IMR-90 (cell line): ENCODE measurements around the gene EEF1G. TPM values are rescaled to one million over a fixed set of nuclear protein-coding genes. Genes with fewer than 3 reads are reported as not detected.

Experiments
- ATAC-seq: fragments of 200-7000 bp; cut with Tn5 transposase; 2 replicates; pipeline ENCODE4 v1.9.1; 2020; ENCODE audit warnings: low read depth, mild to moderate bottlenecking, moderate library complexity
- BruUV-seq: library from RNA; stranded (reverse); fragments of 400-500 nt; replicated peaks from 2 replicates; lab custom pipeline; 2021; lab: Mats Ljungman, UMichigan
- CTCF ChIA-PET: fragments of 300-600 bp; formaldehyde crosslinking; extraction: SDS; loops from one replicate; lab custom pipeline; 2021; ENCODE audit warnings: antibody characterized with exemption; lab: Yijun Ruan, JAX
- POLR2A ChIA-PET: fragments of 300-600 bp; sonication (Branson Sonifier 250); formaldehyde crosslinking; loops from one replicate; lab custom pipeline; 2022; ENCODE audit warnings: antibody characterized with exemption; ENCODE audit not compliant: unreplicated experiment; lab: Charles Lee
- DNase-seq: peaks from one replicate; pipeline ENCODE4 v3.0.0; 2013
- H2AFZ ChIP-seq: replicated peaks from 2 replicates; pipeline ENCODE3; 2013; ENCODE audit warnings: low read length, mild to moderate bottlenecking; ENCODE audit not compliant: poor library complexity
- H2AK5ac ChIP-seq: 2 replicates; pipeline ENCODE4 v1.6.1; 2013; ENCODE audit warnings: low read depth, low read length, inconsistent platforms
- H2AK9ac ChIP-seq: replicated peaks from 2 replicates; pipeline ENCODE3; 2013; ENCODE audit warnings: mild to moderate bottlenecking, low read depth, low read length, moderate library complexity; ENCODE audit not compliant: poor library complexity
- H2BK120ac ChIP-seq: 2 replicates; pipeline ENCODE4 v1.6.1; 2013; ENCODE audit warnings: low read depth, low read length, inconsistent platforms
- H2BK15ac ChIP-seq: 3 replicates; pipeline ENCODE4 v1.6.1; 2013; ENCODE audit warnings: low read depth, low read length, inconsistent platforms
- H2BK20ac ChIP-seq: 2 replicates; pipeline ENCODE4 v1.6.1; 2013; ENCODE audit warnings: low read depth, mild to moderate bottlenecking, inconsistent platforms, low read length, moderate library complexity
- H2BK5ac ChIP-seq: 2 replicates; pipeline ENCODE4 v1.6.1; 2013; ENCODE audit warnings: mild to moderate bottlenecking, low read depth, low read length, inconsistent platforms; ENCODE audit not compliant: poor library complexity, severe bottlenecking
- H3K14ac ChIP-seq: replicated peaks from 2 replicates; pipeline ENCODE4 v1.6.1; 2013; ENCODE audit warnings: low read depth, low read length, inconsistent platforms
- H3K18ac ChIP-seq: 2 replicates; pipeline ENCODE4 v1.6.1; 2013; ENCODE audit warnings: low read depth, low read length, control low read depth
- H3K23ac ChIP-seq: 2 replicates; pipeline ENCODE4 v1.6.1; 2013; ENCODE audit warnings: low read depth, low read length, inconsistent platforms
- H3K27ac ChIP-seq: 2 replicates; pipeline ENCODE4 v1.5.1; 2013; ENCODE audit warnings: mild to moderate bottlenecking, control low read depth, low read length; ENCODE audit not compliant: insufficient read depth
- H3K27me3 ChIP-seq: 2 replicates; pipeline ENCODE4 v1.6.1; 2013; ENCODE audit warnings: low read length; ENCODE audit not compliant: control insufficient read depth, insufficient read depth
- H3K36me3 ChIP-seq: 2 replicates; pipeline ENCODE4 v1.6.1; 2013; ENCODE audit warnings: low read length, mixed read lengths; ENCODE audit not compliant: control insufficient read depth, insufficient read depth
- H3K4ac ChIP-seq: 2 replicates; pipeline ENCODE4 v1.6.1; 2013; ENCODE audit warnings: low read depth, low read length, inconsistent platforms
- H3K4me1 ChIP-seq: 2 replicates; pipeline ENCODE4 v1.6.1; 2013; ENCODE audit warnings: low read length, mixed read lengths; ENCODE audit not compliant: control insufficient read depth, insufficient read depth
- H3K4me2 ChIP-seq: 2 replicates; pipeline ENCODE4 v1.6.1; 2013; ENCODE audit warnings: low read depth, mild to moderate bottlenecking, control low read depth, low read length, moderate library complexity
- H3K4me3 ChIP-seq: 2 replicates; pipeline ENCODE4 v1.5.1; 2013; ENCODE audit warnings: low read depth, mild to moderate bottlenecking, control low read depth, low read length, moderate library complexity; ENCODE audit not compliant: insufficient read depth
- H3K56ac ChIP-seq: 2 replicates; pipeline ENCODE4 v1.6.1; 2013; ENCODE audit warnings: low read length, inconsistent platforms; ENCODE audit not compliant: insufficient read depth; ENCODE audit errors: extremely low read depth
- H3K79me1 ChIP-seq, 2 experiments: 2 replicates each; pipeline ENCODE4 v1.6.1; 2013; ENCODE audit warnings: low read length in 2 of 2, inconsistent platforms in 1 of 2, low read depth in 1 of 2
- H3K9ac ChIP-seq: 2 replicates; pipeline ENCODE4 v1.6.1; 2013; ENCODE audit warnings: low read depth, low read length, control low read depth
- H3K9me1 ChIP-seq: 2 replicates; pipeline ENCODE4 v1.6.1; 2013; ENCODE audit warnings: low read length, inconsistent platforms; ENCODE audit not compliant: insufficient read depth
- H3K9me3 ChIP-seq: 2 replicates; pipeline ENCODE4 v1.6.1; 2013; ENCODE audit warnings: low read length; ENCODE audit not compliant: control insufficient read depth, insufficient read depth
- H4K20me1 ChIP-seq: 2 replicates; pipeline ENCODE4 v1.6.1; 2013; ENCODE audit warnings: low read length, inconsistent platforms; ENCODE audit not compliant: insufficient read depth
- H4K5ac ChIP-seq: 2 replicates; pipeline ENCODE4 v1.6.1; 2013; ENCODE audit warnings: mild to moderate bottlenecking, low read depth, low read length, control low read depth
- H4K8ac ChIP-seq, 2 experiments: 2 replicates each; pipeline ENCODE4 v1.6.1; 2013; ENCODE audit warnings: low read depth in 2 of 2, low read length in 2 of 2, control low read depth in 1 of 2, inconsistent platforms in 1 of 2
- H4K91ac ChIP-seq: 2 replicates; pipeline ENCODE4 v1.6.1; 2013; ENCODE audit warnings: low read depth, low read length, inconsistent platforms; ENCODE audit not compliant: insufficient read depth
- BHLHE40 ChIP-seq: fragments of 150-350 bp; IDR thresholded peaks from 2 replicates; pipeline ENCODE4 v1.6.1; 2016; ENCODE audit warnings: mild to moderate bottlenecking, low read depth, low read length
- CEBPB ChIP-seq: IDR thresholded peaks from 2 replicates; pipeline ENCODE4 v1.6.1; 2012; ENCODE audit warnings: low read depth, low read length, improper control_type of control experiment
- CHD1 ChIP-seq: IDR thresholded peaks from 2 replicates; pipeline ENCODE4 v1.6.1; 2012; ENCODE audit warnings: low read depth, low read length, improper control_type of control experiment
- FOS ChIP-seq: fragments of 150-350 bp; IDR thresholded peaks from 2 replicates; pipeline ENCODE4 v1.6.1; 2016; ENCODE audit warnings: low read depth, low read length
- MAFK ChIP-seq: IDR thresholded peaks from 2 replicates; pipeline ENCODE4 v1.6.1; 2012; ENCODE audit warnings: low read depth, low read length, improper control_type of control experiment
- MAZ ChIP-seq: IDR thresholded peaks from 2 replicates; pipeline ENCODE4 v1.6.1; 2012; ENCODE audit warnings: low read depth, mild to moderate bottlenecking, low read length, improper control_type of control experiment, moderate library complexity, borderline replicate concordance
- NFE2L2 ChIP-seq: fragments of 150-350 bp; IDR thresholded peaks from 2 replicates; pipeline ENCODE4 v1.6.1; 2016; ENCODE audit warnings: low read depth, mild to moderate bottlenecking, low read length
- POLR2A ChIP-seq: IDR thresholded peaks from 2 replicates; pipeline ENCODE4 v1.6.1; 2012; ENCODE audit warnings: mild to moderate bottlenecking, low read depth, low read length
- RAD21 ChIP-seq: IDR thresholded peaks from 2 replicates; pipeline ENCODE4 v1.6.1; 2012; ENCODE audit warnings: low read length, improper control_type of control experiment
- RCOR1 ChIP-seq: IDR thresholded peaks from 2 replicates; pipeline ENCODE4 v1.6.1; 2012; ENCODE audit warnings: mild to moderate bottlenecking, low read length, improper control_type of control experiment; ENCODE audit not compliant: insufficient replicate concordance
- RFX5 ChIP-seq: IDR thresholded peaks from 2 replicates; pipeline ENCODE4 v1.8.0; 2012; ENCODE audit warnings: low read depth, mild to moderate bottlenecking, low read length, moderate library complexity
- SMC3 ChIP-seq: fragments of 150-350 bp; IDR thresholded peaks from 2 replicates; pipeline ENCODE4 v1.6.1; 2016; ENCODE audit warnings: low read depth, mild to moderate bottlenecking, antibody characterized with exemption, low read length, moderate library complexity
- WGBS, 2 experiments: methylation state at CpG; one replicate each; pipeline versions ENCODE4 v1.1.5 to v1.1.7; 2013; ENCODE audit warnings: missing lambda C conversion rate in 2 of 2; ENCODE audit not compliant: insufficient read length in 1 of 2; ENCODE audit errors: extremely low coverage in 2 of 2; 5-methylcytosine and 5-hydroxymethylcytosine counted together
- dilution Hi-C: fragments of 300-500 bp; cut with HindIII; formaldehyde crosslinking; loops from one replicate; pipeline ENCODE4 v1.14.3; 2018; ENCODE audit warnings: low sequenced_read_pairs; ENCODE audit not compliant: unreplicated experiment
- in situ Hi-C: fragments of 300-500 bp; cut with MboI; formaldehyde crosslinking; loops from 3 replicates; pipeline ENCODE4 v1.14.3; 2019; ENCODE audit warnings: low sequenced_read_pairs, inconsistent platforms, mixed read lengths
- intact Hi-C: fragments of 100-400 bp; cut with micrococcal nuclease; formaldehyde crosslinking; loops from 2 replicates; pipeline ENCODE4 v1.10.0; 2022
- polyA plus RNA-seq, 3 experiments: library from polyadenylated mRNA; depleted of rRNA; stranded (reverse); fragments of >200 nt; gene quantifications; 2 replicates each; pipeline ENCODE4 v1.2.3, GENCODE V29; 2012; ENCODE audit warnings: low replicate concordance in 1 of 3
- total RNA-seq: library from RNA; depleted of rRNA; stranded (reverse); fragments of >200 nt; gene quantifications from 2 replicates; pipeline ENCODE4 v1.2.3, GENCODE V29; 2012
- TF ChIP-seq, protein P1 (sequence below): conservative IDR thresholded peaks from 2 replicates; pipeline ENCODE4 v1.5.1; 2012; ENCODE audit warnings: mild to moderate bottlenecking, low read depth, low read length, improper control_type of control experiment
- TF ChIP-seq, protein P2 (sequence below): fragments of 150-350 bp; IDR thresholded peaks from 2 replicates; pipeline ENCODE4 v1.6.1; 2016; ENCODE audit warnings: low read depth, mild to moderate bottlenecking, low read length, moderate library complexity, borderline replicate concordance
- TF ChIP-seq, protein P3 (sequence below): fragments of 150-350 bp; IDR thresholded peaks from 2 replicates; pipeline ENCODE4 v1.6.1; 2017; ENCODE audit warnings: mild to moderate bottlenecking, antibody characterized with exemption, low read length, low read depth

Gene EEF1G
- total and polyA plus RNA-seq, 2 of the 4 experiments (the other 2 are of a cell fraction): 1,684 to 1,857 TPM

DNA sequence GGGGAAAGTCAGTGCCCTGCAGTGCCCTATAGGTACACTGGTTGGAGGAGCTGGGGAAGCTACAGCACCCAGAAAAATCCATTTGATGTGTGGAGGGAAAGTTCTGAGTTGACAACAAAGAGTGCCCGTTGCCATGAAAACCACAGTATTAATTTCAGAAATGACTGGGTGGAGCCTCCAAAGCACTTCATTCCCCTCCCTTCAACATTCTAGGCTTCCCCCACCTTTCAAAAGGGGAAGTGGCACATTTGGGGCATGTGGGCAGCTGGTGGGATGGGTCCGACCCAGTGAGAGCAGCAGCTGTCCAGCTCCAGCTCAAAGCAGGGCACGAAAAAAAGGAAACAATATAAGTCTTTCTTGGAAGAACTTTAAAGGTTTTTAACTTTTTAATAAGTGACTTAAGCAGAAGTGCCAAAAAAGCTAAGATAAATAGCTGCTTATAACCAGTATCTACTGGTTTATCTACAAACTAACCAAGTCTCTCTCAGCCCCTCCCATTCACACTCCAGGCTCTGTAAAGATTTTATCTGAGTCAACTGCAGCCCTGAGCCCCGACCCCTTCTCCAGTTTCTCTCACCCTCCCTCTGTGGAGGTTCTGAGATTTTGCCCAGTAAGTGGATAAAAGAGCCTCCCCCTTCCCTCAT, 18.1 kb downstream of the EEF1G start:
- CTCF ChIA-PET: interaction anchor here (0.9 to 3.1 kb wide), 2 partner anchors 12 to 161 kb away, joined by 3 to 23 read pairs; no protein-coding TSS in a partner anchor

More for the DNA sequence above, 18.1 kb downstream of the EEF1G start:
- peak overlapping the region; percentile 61 for H3K23ac ChIP-seq
- TF ChIP-seq, protein P1, sequence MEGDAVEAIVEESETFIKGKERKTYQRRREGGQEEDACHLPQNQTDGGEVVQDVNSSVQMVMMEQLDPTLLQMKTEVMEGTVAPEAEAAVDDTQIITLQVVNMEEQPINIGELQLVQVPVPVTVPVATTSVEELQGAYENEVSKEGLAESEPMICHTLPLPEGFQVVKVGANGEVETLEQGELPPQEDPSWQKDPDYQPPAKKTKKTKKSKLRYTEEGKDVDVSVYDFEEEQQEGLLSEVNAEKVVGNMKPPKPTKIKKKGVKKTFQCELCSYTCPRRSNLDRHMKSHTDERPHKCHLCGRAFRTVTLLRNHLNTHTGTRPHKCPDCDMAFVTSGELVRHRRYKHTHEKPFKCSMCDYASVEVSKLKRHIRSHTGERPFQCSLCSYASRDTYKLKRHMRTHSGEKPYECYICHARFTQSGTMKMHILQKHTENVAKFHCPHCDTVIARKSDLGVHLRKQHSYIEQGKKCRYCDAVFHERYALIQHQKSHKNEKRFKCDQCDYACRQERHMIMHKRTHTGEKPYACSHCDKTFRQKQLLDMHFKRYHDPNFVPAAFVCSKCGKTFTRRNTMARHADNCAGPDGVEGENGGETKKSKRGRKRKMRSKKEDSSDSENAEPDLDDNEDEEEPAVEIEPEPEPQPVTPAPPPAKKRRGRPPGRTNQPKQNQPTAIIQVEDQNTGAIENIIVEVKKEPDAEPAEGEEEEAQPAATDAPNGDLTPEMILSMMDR: no peak
- TF ChIP-seq MAZ (no peak), SMC3 (no peak), RCOR1 (no peak), CHD1 (no peak), NFE2L2 (no peak), MAFK (no peak), POLR2A (no peak), BHLHE40 (no peak), FOS (no peak), CEBPB (no peak), RAD21 (no peak), RFX5 (no peak)
- TF ChIP-seq, protein P2, sequence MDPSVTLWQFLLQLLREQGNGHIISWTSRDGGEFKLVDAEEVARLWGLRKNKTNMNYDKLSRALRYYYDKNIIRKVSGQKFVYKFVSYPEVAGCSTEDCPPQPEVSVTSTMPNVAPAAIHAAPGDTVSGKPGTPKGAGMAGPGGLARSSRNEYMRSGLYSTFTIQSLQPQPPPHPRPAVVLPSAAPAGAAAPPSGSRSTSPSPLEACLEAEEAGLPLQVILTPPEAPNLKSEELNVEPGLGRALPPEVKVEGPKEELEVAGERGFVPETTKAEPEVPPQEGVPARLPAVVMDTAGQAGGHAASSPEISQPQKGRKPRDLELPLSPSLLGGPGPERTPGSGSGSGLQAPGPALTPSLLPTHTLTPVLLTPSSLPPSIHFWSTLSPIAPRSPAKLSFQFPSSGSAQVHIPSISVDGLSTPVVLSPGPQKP: no peak
- TF ChIP-seq, protein P3, sequence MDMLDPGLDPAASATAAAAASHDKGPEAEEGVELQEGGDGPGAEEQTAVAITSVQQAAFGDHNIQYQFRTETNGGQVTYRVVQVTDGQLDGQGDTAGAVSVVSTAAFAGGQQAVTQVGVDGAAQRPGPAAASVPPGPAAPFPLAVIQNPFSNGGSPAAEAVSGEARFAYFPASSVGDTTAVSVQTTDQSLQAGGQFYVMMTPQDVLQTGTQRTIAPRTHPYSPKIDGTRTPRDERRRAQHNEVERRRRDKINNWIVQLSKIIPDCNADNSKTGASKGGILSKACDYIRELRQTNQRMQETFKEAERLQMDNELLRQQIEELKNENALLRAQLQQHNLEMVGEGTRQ: no peak
- H2BK20ac ChIP-seq: peak overlapping the region; percentile 81; the same call in 1 of the 2 replicates
- H2BK5ac ChIP-seq: peak overlapping the region; percentile 87
- H3K79me1 ChIP-seq: peaks cover 21 to 56% of the 10 kb centered on the region in 2 experiments
- ATAC-seq (no peak), DNase-seq (peak; percentile 30)
- peak overlapping the region; percentile 1 to 83; a peak in 2 of 4 replicates for H4K8ac ChIP-seq
- H4K5ac ChIP-seq: peak overlapping the region; percentile 55
- H2AK9ac ChIP-seq: peak overlapping the region; percentile 92
- peak overlapping the region; percentile 70 for H3K14ac ChIP-seq
- peak overlapping the region; percentile 87 for H2BK120ac ChIP-seq
- peak overlapping the region; percentile 72 for H3K18ac ChIP-seq
- H3K4me3 ChIP-seq: no peak overlapping the region
- peak overlapping the region; percentile 75; the same call in 2 of the 3 replicates for H2BK15ac ChIP-seq
- peak overlapping the region; percentile 82 for H2AFZ ChIP-seq
- H3K4ac ChIP-seq: peak overlapping the region; percentile 95
- peak overlapping the region; percentile 80 for H3K27ac ChIP-seq
- dilution Hi-C loops: no loop called here
- H3K4me2 ChIP-seq: peak overlapping the region; percentile 75
- H3K9me1 ChIP-seq: peaks cover 27% of the 10 kb centered on the region
- H3K9me3 ChIP-seq: no peaks in the 10 kb centered on the region
- intact Hi-C loops: no loop called here
- BruUV-seq: no TSS peak
- H3K4me1 ChIP-seq: peaks cover 40% of the 10 kb centered on the region
- no peaks in the 10 kb centered on the region for H3K27me3 ChIP-seq
- H3K9ac ChIP-seq: peak overlapping the region; percentile 47
- H3K36me3 ChIP-seq: peaks cover 19% of the 10 kb centered on the region
- POLR2A ChIA-PET: no interaction called here
- peak overlapping the region; percentile 83 for H3K56ac ChIP-seq
- H4K20me1 ChIP-seq: peaks cover 28% of the 10 kb centered on the region
- H2AK5ac ChIP-seq: peak overlapping the region; percentile 99
- peak overlapping the region; percentile 85 for H4K91ac ChIP-seq
- in situ Hi-C loops: loop anchor here (5.0 kb wide), 1 partner anchor 158 kb away; no protein-coding TSS in a partner anchor
- 0% methylated on average over 1 of the region's 4 CpGs; no CpG with 5 or more reads in 1 of the 2 experiments for WGBS, 2 experiments
